Neuronal stem cell (in vitro differentiated cells): ENCODE data around the gene DUS1L.

Experiments used
- DNase-seq: peaks from one replicate; pipeline ENCODE4 v3.0.0-alpha.2; 2013; ENCODE audit warnings: low spot score
- H2AFZ ChIP-seq: one replicate; pipeline ENCODE4 v1.6.1; 2013; ENCODE audit warnings: mild to moderate bottlenecking, low read length, inconsistent platforms
- H2AK5ac ChIP-seq: 2 replicates; pipeline ENCODE4 v1.6.1; 2013; ENCODE audit warnings: low read depth, mild to moderate bottlenecking, inconsistent platforms, low read length, moderate library complexity, mixed read lengths
- H2BK120ac ChIP-seq: 2 replicates; pipeline ENCODE4 v1.6.1; 2013; ENCODE audit warnings: low read depth, mild to moderate bottlenecking, inconsistent platforms, low read length, moderate library complexity, mixed read lengths
- H2BK12ac ChIP-seq: one replicate; pipeline ENCODE4 v1.6.1; 2013; ENCODE audit warnings: low read length, inconsistent platforms
- H2BK15ac ChIP-seq: 2 replicates; pipeline ENCODE4 v1.6.1; 2013; ENCODE audit warnings: mild to moderate bottlenecking, low read length, inconsistent platforms, mixed read lengths
- H2BK5ac ChIP-seq: one replicate; pipeline ENCODE4 v1.6.1; 2013; ENCODE audit warnings: inconsistent platforms, mild to moderate bottlenecking, low read length, moderate library complexity
- H3K14ac ChIP-seq: one replicate; pipeline ENCODE4 v1.6.1; 2013; ENCODE audit warnings: low read length, inconsistent platforms
- H3K18ac ChIP-seq: 2 replicates; pipeline ENCODE4 v1.6.1; 2013; ENCODE audit warnings: low read length, inconsistent platforms
- H3K23ac ChIP-seq: 2 replicates; pipeline ENCODE4 v1.6.1; 2013; ENCODE audit warnings: low read depth, mild to moderate bottlenecking, mixed read lengths, low read length, inconsistent platforms; ENCODE audit not compliant: poor library complexity
- H3K27ac ChIP-seq: replicated peaks from 3 replicates; pipeline ENCODE4 v1.5.1; 2013; ENCODE audit warnings: low read length, inconsistent platforms
- H3K27me3 ChIP-seq, 3 experiments: 2 replicates each; pipeline ENCODE4 v1.6.1; 2013; ENCODE audit warnings: low read length in 3 of 3, mild to moderate bottlenecking in 2 of 3, inconsistent platforms in 1 of 3, low read depth in 1 of 3, mixed read lengths in 1 of 3, moderate library complexity in 1 of 3; ENCODE audit not compliant: control insufficient read depth in 3 of 3, insufficient read depth in 3 of 3
- H3K36me3 ChIP-seq, 2 donors: replicated peaks in 1 of 2; 2 replicates each; pipeline ENCODE4 v1.6.1; 2013; ENCODE audit warnings: low read length in 2 of 2; ENCODE audit not compliant: control insufficient read depth in 2 of 2, insufficient read depth in 2 of 2
- H3K4ac ChIP-seq: 2 replicates; pipeline ENCODE4 v1.6.1; 2013; ENCODE audit warnings: inconsistent platforms, mild to moderate bottlenecking, low read length, moderate library complexity
- H3K4me1 ChIP-seq, 2 donors: 1 replicate in 1 of 2; 2 replicates in 1 of 2; pipeline ENCODE4 v1.6.1; 2013; ENCODE audit warnings: low read length in 2 of 2, low read depth in 1 of 2; ENCODE audit not compliant: control insufficient read depth in 2 of 2, insufficient read depth in 1 of 2
- H3K4me2 ChIP-seq: one replicate; pipeline ENCODE4 v1.6.1; 2013; ENCODE audit warnings: mild to moderate bottlenecking, low read length, inconsistent platforms; ENCODE audit not compliant: insufficient read depth, poor library complexity, severe bottlenecking
- H3K4me3 ChIP-seq, 2 donors: 2 replicates each; pipeline ENCODE4 v1.5.1; 2013; ENCODE audit warnings: low read length in 2 of 2, mild to moderate bottlenecking in 2 of 2, inconsistent platforms in 1 of 2, moderate library complexity in 1 of 2
- H3K79me1 ChIP-seq: one replicate; pipeline ENCODE4 v1.6.1; 2013; ENCODE audit warnings: low read depth, mild to moderate bottlenecking, inconsistent platforms, low read length, moderate library complexity
- H3K9ac ChIP-seq: one replicate; pipeline ENCODE4 v1.6.1; 2013; ENCODE audit warnings: mild to moderate bottlenecking, low read depth, low read length, inconsistent platforms; ENCODE audit not compliant: poor library complexity
- H3K9me3 ChIP-seq, 2 donors: replicated peaks in 1 of 2; 2 replicates each; pipeline versions ENCODE3 to v1.6.1; 2013; ENCODE audit warnings: low read length in 2 of 2, mild to moderate bottlenecking in 2 of 2, inconsistent platforms in 1 of 2, low read depth in 1 of 2, mixed read lengths in 1 of 2, moderate library complexity in 1 of 2; ENCODE audit not compliant: control insufficient read depth in 2 of 2, insufficient read depth in 1 of 2
- H4K8ac ChIP-seq: one replicate; pipeline ENCODE4 v1.6.1; 2013; ENCODE audit warnings: low read depth, mild to moderate bottlenecking, inconsistent platforms, low read length, moderate library complexity
- H4K91ac ChIP-seq: one replicate; pipeline ENCODE4 v1.6.1; 2013; ENCODE audit warnings: low read length, low read depth, mild to moderate bottlenecking, inconsistent platforms; ENCODE audit not compliant: poor library complexity
- WGBS, 2 donors: extraction: QIAGEN DNeasy Blood & Tissue Kit; methylation state at CpG; one replicate each; pipeline ENCODE4 v1.1.7; 2013; ENCODE audit warnings: missing lambda C conversion rate in 2 of 2, mixed read lengths in 1 of 2; ENCODE audit not compliant: insufficient read length in 2 of 2, insufficient replicate concordance in 1 of 2; ENCODE audit errors: extremely low coverage in 2 of 2; 5-methylcytosine and 5-hydroxymethylcytosine counted together

DUS1L gene

GRCh38 chr17:82054351-82055022 is 11.1 kb downstream of the DUS1L start:
- no peaks in the 10 kb centered on the region for H3K9me3 ChIP-seq

GRCh38 chr17:82053556-82054263 is 11.9 kb downstream of the DUS1L start:
- Histone ChIP-seq H3K27me3 (no peaks in the 10 kb centered on the region), H3K14ac (peak overlapping the region; percentile 21), H3K36me3 (peaks cover 59 to 72% of the 10 kb centered on the region in 2 donors), H3K23ac (peak overlapping the region; percentile 3), H2AFZ (no peak overlapping the region), H2AK5ac (no peak overlapping the region), H3K9me3 (no peaks in the 10 kb centered on the region), H3K4ac (no peak overlapping the region), H2BK120ac (no peak overlapping the region), H3K27ac (no peak overlapping the region), H2BK15ac (no peak overlapping the region), H3K9ac (no peak overlapping the region), H3K79me1 (peaks cover 22% of the 10 kb centered on the region), H3K4me3 (peak overlapping the region in 1 of 2 donors; percentile 98), H3K4me2 (no peak overlapping the region), H3K18ac (no peak overlapping the region), H4K8ac (no peak overlapping the region), H3K4me1 (peaks cover 7% of the 10 kb centered on the region in 2 donors), H4K91ac (no peak overlapping the region), H2BK5ac (peak overlapping the region; percentile 24), H2BK12ac (no peak overlapping the region)
- no peak for DNase-seq
- no CpG with 5 or more reads among the region's 28 CpGs for WGBS, 2 donors

More at GRCh38 chr17:82054351-82055022, 11.1 kb downstream of the DUS1L start:
- Histone ChIP-seq H3K18ac (no peak overlapping the region), H3K9ac (no peak overlapping the region), H3K4me1 (peaks cover 7% of the 10 kb centered on the region in 2 donors), H3K4me3 (no peak overlapping the region), H3K4ac (no peak overlapping the region), H3K23ac (peak overlapping the region; percentile 73), H2AFZ (no peak overlapping the region), H4K8ac (no peak overlapping the region), H4K91ac (no peak overlapping the region), H2AK5ac (no peak overlapping the region), H2BK120ac (no peak overlapping the region), H2BK5ac (peak overlapping the region; percentile 24), H3K4me2 (no peak overlapping the region), H2BK15ac (no peak overlapping the region), H3K36me3 (peaks cover 56 to 76% of the 10 kb centered on the region in 2 donors), H2BK12ac (no peak overlapping the region), H3K27ac (no peak overlapping the region), H3K27me3 (no peaks in the 10 kb centered on the region), H3K14ac (peak overlapping the region; percentile 21), H3K79me1 (peaks cover 20% of the 10 kb centered on the region)
- no CpG with 5 or more reads among the region's 38 CpGs for WGBS, 2 donors
- DNase-seq, result no peak

- H3K27me3 ChIP-seq, result no peaks in the 10 kb centered on the region
- peak overlapping the region; percentile 18 for H3K4me2 ChIP-seq
- no peak overlapping the region for H2BK120ac ChIP-seq
- H2AK5ac ChIP-seq, result no peak overlapping the region
- peaks cover 7% of the 10 kb centered on the region in 2 donors for H3K4me1 ChIP-seq
- no peak overlapping the region for H2BK5ac ChIP-seq
- WGBS, 2 donors, result no CpG with 5 or more reads among the region's 19 CpGs
- no peak overlapping the region for H4K8ac ChIP-seq
- H3K23ac ChIP-seq, result peak overlapping the region; percentile 3
- no peak overlapping the region for H3K9ac ChIP-seq
- no peak overlapping the region for H3K18ac ChIP-seq
- no peak overlapping the region for H4K91ac ChIP-seq
- H3K4ac ChIP-seq, result no peak overlapping the region
- H3K9me3 ChIP-seq, result no peaks in the 10 kb centered on the region
- no peak overlapping the region for H3K27ac ChIP-seq
- peaks cover 58 to 68% of the 10 kb centered on the region in 2 donors for H3K36me3 ChIP-seq
- no peak overlapping the region for H3K14ac ChIP-seq
- DNase-seq, result no peak
- H2BK15ac ChIP-seq, result no peak overlapping the region
- H3K4me3 ChIP-seq, result peak overlapping the region in 1 of 2 donors; percentile 98
- no peak overlapping the region for H2BK12ac ChIP-seq
- no peak overlapping the region for H2AFZ ChIP-seq
- H3K79me1 ChIP-seq, result peaks cover 21% of the 10 kb centered on the region
These were observed 12.5 kb downstream of the DUS1L start for GRCh38 chr17:82053130-82053529.

- no peak overlapping the region for H4K91ac ChIP-seq
- H3K14ac ChIP-seq, result no peak overlapping the region
- H4K8ac ChIP-seq, result no peak overlapping the region
- peaks cover 7% of the 10 kb centered on the region in 2 donors for H3K4me1 ChIP-seq
- H3K27ac ChIP-seq, result no peak overlapping the region
- H3K27me3 ChIP-seq, result no peaks in the 10 kb centered on the region
- H3K18ac ChIP-seq, result no peak overlapping the region
- peak overlapping the region; percentile 43 for H3K23ac ChIP-seq
- peaks cover 22% of the 10 kb centered on the region for H3K79me1 ChIP-seq
- H3K4me3 ChIP-seq, result peak overlapping the region; percentile 98 to 99
- no peak overlapping the region for H2AFZ ChIP-seq
- no CpG with 5 or more reads among the region's 19 CpGs for WGBS, 2 donors
- H3K9me3 ChIP-seq, result no peaks in the 10 kb centered on the region
- H3K9ac ChIP-seq, result peak overlapping the region; percentile 94
- H2AK5ac ChIP-seq, result peak overlapping the region; percentile 81
- H2BK120ac ChIP-seq, result no peak overlapping the region
- no peak for DNase-seq
- peak overlapping the region; percentile 98 for H3K4me2 ChIP-seq
- H3K4ac ChIP-seq, result no peak overlapping the region
- H2BK15ac ChIP-seq, result no peak overlapping the region
- no peak overlapping the region for H2BK5ac ChIP-seq
- H2BK12ac ChIP-seq, result no peak overlapping the region
- peaks cover 60 to 68% of the 10 kb centered on the region in 2 donors for H3K36me3 ChIP-seq
These were observed 13.0 kb downstream of the DUS1L start for GRCh38 chr17:82052638-82053059.
